ENCODE data around the gene ASPHD2.

GRCh38 chr22:26416256-26416655 lies 12.8 kb upstream of the ASPHD2 start:
- no peak for TF ChIP-seq CTCF (IDR thresholded peaks at IDR 0.05; ENCODE audit: low read depth, low read length)
- no peak for TF ChIP-seq EZH2phosphoT487 (IDR thresholded peaks at IDR 0.05; ENCODE audit: low read depth)

Data from OCI-LY3 (cell line).